ENCODE results near the gene EYA2.

DNA sequence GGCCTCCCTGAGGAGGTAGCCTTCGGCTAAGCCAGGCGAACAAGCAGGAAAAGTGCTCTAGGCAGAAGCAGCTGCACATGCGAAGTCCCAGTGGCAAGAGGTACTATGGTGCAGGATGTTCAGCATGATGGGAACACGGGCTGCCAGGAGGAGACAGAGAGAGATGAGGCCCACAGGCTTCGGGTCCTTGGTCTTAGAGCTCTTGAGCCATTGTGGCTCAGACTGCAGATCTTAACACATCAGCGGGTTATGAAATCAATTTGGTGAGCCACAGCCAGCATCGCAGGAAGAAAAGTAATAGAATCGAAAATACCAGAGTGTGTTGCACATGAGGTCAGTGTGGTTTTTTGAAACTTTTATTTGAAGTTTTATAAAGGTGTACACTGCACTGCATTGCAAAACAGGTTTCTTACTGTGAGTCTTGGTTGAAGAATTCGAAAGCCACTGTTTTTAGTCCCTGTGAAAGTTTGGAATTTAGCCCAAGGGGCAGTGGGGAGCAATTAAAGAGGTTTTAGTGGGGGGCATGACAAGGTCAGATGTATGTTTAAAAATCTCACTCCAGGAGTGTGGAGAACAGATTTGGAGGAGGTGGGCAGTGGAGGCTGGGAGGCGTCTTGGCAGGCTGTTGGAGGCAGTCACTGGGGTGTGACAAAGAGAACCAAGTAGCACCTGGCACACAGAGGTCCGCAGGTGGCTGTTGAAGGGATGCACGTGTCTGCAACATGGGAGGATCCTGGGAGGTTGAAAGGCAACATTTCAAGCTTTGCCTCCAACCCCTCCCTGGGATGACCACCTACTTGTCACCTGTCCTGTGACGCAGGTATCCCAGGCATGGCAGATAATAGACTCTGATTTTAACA is 69.3 kb downstream of the EYA2 start:
- TF ChIP-seq, protein P1, sequence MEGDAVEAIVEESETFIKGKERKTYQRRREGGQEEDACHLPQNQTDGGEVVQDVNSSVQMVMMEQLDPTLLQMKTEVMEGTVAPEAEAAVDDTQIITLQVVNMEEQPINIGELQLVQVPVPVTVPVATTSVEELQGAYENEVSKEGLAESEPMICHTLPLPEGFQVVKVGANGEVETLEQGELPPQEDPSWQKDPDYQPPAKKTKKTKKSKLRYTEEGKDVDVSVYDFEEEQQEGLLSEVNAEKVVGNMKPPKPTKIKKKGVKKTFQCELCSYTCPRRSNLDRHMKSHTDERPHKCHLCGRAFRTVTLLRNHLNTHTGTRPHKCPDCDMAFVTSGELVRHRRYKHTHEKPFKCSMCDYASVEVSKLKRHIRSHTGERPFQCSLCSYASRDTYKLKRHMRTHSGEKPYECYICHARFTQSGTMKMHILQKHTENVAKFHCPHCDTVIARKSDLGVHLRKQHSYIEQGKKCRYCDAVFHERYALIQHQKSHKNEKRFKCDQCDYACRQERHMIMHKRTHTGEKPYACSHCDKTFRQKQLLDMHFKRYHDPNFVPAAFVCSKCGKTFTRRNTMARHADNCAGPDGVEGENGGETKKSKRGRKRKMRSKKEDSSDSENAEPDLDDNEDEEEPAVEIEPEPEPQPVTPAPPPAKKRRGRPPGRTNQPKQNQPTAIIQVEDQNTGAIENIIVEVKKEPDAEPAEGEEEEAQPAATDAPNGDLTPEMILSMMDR (IDR thresholded peaks at IDR 0.05): no peak
- TF ChIP-seq POLR2A (IDR thresholded peaks at IDR 0.05): no peak
- TF ChIP-seq POLR2AphosphoS5 (IDR thresholded peaks at IDR 0.05): no peak
- TF ChIP-seq EP300 (IDR thresholded peaks at IDR 0.05): no peak

Measured in sigmoid colon (tissue), 4 donors.